SIG-M5 treated with dmso at 0.1 percent for 504 hours (cell line): ENCODE measurements around the gene KIF13A.
"Not testable (repeated sequence)": the region's sequence is repeated elsewhere in the genome, so short reads cannot be mapped to it uniquely, and the experiment has no call there.

Experiments
- DNase-seq: peaks from one replicate; lab custom pipeline; 2025; ENCODE audit not compliant: unreplicated experiment; lab: John Stamatoyannopoulos, UW

The KIF13A gene

DNA sequence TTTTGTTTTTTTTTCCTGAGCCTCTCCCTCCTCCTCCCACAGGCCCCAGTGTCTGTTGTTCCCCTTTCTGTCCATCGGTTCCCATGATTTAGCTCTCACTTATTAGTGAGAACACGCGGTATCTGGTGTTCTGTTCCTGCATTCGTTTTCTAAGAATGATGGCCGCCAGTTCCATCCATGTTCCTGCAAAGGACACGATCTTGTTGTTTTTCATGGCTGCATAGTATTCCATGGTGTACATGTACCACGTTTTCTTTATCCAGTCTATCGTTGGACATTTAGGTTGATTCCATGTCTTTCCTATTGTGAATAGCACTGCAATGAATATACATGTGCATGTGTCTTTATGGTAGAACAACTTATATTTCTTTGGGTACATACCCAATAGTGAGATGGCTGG lies 175.1 kb downstream of the KIF13A start:
- no peak for DNase-seq

DNA sequence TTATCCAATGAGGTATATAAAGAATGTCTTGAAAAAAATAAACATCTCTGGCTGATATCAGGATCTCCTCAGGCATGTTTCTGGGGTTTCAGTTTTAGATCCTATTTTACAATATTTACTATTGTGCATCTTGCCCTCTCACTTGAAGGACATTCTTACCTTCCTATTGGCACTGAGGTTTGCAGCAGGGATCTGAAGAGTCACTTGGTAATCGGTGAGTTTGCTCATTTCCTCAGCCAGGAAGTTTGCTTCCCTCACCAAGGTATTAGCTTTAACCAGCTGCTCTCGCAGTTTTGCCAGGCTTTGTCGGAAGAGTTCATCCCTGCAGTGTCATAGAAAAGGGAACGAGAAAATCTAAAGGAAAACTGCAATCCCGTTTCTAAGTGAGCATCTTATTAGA lies 178.8 kb downstream of the KIF13A start:
- no peak for DNase-seq

DNA sequence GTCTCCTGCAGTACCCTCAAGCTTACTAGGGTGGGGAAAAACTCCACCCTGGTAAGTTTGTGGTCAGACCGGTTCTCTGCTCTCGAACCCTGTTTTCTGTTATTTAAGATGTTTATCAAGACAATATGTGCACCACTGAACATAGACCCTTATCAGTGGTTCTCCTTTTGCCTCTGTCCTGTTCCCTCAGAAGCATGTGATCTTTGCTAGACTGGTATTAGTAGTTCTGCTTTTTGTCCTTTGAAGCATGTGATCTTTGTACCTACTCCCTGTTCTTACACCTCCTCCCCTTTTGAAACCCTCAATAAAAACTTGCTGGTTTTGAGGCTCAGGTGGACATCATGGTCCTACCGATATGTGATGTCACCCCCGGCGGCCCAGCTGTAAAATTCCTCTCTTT lies 180.0 kb downstream of the KIF13A start:
- peak; percentile 6 for DNase-seq

DNA sequence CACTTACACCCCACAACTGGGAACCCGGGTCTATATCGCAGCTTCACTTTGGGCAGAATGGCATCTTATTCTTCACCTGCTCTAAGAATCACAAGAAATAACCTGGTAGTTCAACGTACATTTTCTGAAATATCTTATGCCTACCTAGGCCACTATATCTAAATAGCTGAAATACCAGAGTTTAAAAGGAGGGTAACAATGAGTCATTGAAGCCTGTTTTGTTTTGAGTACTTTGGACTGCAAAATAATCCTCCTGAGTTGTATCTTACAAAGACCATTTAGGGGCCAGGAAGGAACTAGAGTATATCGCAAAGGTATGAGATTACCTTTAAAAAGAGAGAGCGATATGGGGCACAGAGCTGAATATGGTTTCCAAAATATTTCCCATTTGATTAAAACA lies 184.0 kb downstream of the KIF13A start:
- no peak for DNase-seq

DNA sequence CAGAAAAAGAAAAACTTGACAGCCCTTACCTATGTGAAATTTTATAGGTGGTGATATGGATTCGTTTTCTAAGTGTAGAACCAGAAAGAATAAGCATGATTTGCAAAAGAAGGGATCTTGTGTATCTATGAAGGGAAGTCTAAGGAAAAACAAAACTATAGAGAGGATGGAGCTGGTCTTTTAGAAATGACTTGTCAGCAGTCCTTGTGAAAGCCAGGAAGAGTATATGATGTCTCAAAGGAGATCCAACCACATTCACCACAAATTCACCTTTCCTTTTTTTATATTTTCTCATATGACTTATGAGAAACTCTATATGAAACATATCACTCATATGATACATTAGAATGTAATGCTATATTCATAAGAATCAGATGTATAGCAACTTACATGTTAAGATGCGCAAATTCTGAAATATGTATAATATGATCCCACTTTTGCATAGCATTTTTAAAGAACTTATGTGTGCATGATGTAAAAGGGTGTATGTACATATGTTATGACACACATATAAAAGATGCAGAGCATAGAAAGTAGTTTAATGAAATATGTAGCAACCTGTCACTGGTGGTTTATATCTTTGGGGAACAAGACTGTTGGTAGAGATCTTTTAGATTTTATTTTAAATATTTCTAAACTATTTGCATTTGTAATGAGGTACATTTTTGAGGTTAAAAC lies 188.8 kb downstream of the KIF13A start:
- no peak for DNase-seq

DNA sequence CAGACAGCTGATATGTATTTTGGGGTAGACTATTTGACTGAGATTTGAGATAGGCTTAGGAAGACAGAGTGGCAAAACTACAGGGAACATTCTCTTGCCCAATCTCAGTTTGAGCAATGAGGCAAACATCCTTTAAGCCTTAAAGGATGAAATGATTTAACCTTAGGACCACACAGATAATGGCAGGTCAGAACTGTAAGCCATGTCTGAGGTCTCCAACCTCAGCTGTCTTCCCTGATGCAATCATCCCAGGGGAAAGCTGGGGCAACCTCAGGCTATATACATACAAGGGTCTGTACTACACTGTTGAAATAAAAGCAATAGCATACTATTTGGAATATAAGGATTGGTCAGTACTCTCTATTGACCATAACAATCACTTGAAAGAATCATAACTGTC lies 196.9 kb downstream of the KIF13A start:
- DNase-seq, result no peak

DNA sequence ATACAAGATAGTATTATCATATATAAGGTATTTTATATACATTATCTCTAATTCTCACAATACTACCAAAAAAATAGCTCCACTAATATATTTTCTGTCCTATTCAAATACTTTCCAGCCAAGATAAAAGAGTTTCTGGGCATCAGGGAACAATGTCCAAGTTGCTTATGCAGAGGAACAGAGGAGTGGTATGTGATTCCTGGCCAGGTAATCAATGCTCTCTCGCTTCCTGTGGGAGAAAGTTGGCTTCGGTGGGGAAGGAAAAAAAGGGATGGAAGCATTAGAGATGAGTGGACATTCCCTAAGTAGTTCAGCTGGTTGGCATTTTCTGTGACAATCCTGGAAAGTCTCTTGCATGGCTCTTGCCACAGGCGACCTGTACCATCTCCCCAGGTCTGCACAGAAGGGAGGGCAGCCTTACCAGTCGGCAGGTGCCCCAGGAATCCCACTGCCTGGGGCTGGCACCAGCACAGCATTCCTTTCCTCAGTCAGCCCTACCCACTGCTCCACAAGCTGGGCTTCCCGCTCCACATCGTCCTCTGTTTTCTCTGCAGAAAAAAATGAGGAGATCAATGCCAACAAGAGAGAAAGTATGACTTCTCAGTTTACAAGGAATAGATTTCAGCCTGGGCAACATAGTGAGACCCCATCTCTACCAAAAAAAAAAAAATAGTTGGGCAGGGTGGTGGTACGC lies 202.2 kb downstream of the KIF13A start:
- DNase-seq, result no peak

DNA sequence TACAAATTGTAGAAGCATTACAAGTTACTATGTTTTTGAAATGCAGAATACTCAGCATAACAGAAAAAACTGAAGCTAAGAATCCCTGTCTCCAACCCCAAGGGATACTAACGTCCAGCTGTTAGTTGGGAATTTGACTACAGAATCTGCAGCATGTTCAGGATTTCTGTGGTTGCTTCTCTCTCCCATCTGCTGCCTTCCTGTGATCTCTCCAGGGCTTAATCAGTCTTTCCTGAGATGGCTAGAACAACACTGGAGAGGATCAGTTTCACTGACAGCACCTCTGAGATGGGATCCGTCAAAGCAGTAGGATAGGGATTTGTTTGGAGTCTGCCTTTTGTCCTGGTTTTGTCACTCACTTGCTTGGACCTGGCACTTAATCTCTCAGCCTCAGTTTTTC lies 207.4 kb downstream of the KIF13A start:
- no peak for DNase-seq

DNA sequence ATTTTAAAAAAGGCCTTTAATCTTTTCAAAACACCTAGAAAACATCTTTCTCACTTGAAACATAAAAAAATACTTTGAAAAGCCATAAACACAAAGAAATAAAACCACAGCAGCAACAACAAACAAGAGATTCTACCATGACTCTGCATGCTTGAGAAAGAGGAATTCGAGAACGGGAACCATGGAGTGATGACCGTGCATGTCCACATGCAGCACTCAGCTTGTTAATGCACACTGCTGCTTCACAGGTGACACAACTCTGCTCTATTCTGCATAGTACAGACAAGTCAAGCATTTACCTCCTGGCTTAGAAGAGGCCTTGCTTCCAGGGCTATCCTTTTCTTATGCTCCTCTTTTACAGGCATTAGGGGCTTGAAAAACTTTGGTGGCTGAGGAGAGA lies 215.8 kb downstream of the KIF13A start:
- no peak for DNase-seq

DNA sequence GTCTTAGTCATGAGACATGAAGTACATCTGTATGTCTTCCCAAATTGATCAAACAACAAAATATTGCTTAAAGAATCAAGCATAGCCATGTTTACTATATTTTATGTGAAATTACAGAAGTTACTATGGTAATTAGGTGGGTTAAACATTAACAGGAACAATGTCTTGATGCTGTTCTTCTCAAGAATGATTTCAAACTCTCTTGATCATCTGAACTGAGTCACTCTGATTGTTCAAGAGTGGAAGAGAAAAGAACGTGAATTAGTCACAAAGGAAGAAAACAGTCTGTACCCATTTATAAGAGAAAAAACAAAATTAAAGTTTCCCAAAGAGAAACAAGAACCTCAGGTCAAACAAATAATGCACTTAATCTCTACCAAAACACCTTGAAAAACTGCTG lies 218.6 kb downstream of the KIF13A start:
- DNase-seq, result no peak

DNA sequence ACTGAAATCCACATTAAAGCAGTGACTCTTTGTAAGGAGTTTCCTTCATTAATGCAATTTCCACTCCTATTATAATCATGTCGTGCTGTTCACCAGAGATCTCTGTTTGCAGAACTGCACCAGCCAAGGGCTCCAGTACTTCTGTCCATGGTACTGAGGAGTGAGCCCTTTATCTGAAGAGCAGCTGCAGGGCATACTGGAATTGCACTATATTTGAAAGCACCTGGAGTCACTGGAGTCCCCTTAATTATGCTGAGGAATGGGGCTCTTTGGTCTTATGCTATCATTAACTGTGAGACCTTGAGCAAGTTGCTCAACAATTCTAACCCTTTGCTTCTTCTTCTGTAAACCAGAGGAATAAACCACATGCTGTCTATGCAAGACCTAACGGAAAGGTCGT lies 219.0 kb downstream of the KIF13A start:
- DNase-seq, result no peak

DNA sequence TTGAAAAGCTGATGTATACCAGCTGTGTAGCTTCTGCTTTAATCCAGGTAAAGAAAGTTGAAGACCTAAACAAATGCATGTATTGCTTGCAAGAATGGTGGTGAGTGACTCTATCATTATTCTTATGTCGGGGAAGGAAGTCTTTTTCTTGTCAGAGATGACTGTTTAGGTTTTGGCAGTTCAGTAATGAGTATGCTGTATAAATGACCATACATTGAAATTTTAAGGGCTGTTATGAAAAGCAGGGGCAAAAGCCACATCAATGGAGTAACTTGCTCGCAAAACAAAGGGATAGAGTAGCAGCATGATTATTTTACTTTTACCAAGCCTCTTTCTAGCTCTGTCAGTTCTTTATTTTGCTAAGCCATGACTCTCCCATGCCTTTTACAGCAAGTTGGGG lies 224.8 kb downstream of the KIF13A start:
- DNase-seq, result no peak

DNA sequence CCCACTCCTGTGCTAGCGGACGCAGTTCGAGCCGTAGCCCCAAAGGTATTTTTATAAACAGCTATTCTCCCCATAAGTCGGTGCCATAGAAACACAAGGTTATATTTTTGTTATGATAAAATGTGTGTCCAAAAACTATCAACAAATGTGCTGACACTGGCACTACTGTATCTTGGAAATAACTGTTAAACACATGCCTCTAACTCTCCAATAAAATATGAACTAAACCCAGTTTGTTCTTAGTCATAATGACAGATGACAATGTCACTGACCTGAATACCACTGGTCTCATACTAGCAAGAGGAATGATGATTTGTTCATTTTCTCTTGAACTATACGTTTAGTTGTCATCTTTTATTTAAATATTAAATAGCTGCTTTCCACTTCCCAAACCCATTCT lies 229.3 kb downstream of the KIF13A start:
- DNase-seq, result no peak

DNA sequence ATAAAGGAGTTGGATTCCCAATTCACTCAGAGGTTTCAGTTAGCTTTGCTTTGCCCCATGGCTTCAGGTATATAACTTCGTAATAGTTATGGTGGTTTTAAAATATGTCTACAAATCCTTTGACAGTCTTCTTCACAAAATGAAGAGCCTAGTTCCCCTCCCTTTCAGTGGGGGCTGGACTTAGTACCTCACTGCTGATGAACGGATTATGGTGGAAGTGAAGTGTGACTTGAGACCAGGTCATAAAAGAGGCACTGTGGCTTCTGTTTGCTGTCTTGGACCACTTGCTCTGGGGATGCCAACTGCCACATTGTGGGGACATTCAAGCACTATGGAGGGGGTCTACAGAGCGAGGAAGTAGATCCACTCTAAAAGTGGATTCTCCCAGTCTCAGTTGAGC lies 233.2 kb downstream of the KIF13A start:
- no peak for DNase-seq

DNA sequence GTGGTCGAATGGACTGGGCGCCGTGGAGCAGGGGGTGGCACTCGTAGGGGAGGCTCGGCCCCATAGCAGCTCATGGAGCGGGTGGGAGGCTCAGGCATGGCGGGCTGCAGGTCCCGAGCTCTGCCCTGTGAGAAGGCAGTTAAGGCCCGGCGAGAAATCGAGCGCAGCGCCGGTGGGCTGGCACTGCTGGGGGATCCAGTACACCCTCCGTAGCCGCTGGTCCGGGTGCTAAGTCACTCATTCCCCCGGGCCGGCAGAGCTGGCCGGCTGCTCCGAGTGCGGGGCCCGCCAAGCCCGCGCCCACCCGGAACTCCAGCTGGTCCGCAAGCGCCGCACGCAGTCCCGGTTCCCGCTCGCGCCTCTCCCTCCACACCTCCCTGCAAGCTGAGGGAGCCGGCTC lies 242.1 kb downstream of the KIF13A start:
- not testable (repeated sequence) for DNase-seq

DNA sequence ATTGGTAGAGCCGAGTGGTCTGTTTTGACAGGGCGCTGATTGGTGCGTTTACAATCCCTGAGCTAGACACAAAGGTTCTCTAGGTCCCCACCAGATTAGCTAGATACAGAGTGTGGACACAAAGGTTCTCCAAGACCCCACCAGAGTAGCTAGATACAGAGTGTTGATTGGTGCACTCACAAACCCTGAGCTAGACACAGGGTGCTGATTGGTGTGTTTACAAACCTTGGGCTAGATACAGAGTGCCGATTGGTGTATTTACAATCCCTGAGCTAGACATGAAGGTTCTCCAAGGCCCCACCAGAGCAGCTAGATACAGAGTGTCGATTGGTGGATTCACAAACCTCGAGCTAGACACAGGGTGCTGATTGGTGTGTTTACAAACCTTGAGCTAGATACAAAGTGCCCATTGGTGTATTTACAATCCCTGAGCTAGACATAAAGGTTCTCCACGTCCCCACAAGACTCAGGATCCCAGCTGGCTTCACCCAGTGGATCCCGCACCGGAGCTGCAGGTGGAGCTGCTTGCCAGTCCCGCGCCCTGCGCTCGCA lies 242.6 kb downstream of the KIF13A start:
- not testable (repeated sequence) for DNase-seq

DNA sequence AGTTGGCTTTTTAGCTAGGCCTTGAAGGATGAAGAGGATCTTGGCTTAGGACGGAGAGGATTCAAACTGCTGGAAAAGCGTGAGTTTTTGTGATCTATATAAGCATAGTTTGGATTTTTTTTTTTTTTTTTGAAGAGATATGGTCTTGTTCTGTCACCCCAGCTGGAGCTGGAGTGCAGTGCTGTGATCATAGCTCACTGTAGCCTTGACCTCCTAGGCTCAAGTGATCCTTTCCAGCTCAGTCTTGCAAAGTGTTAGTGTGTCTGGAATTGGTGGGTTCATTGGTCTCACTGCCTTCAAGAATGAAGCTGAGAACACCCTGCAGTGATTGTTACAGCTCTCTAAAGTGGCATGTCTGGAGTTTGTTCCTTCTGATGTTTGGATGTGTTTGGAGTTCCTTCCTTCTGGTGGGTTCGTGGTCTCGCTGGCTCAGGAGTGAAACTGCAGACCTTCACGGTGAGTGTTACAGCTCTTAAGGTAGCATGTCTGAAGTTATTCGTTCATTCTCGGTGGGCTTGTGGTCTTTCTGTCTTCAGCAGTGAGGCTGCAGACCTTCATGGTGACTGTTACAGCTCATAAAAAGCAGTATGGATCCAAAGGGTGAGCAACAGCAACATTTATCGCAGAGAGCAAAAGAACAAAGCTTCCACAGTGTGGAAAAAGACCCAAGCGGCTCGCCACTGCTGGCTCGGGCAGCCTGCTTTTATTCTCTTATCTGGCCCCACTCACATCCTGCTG lies 243.2 kb downstream of the KIF13A start:
- DNase-seq, result no peak

DNA sequence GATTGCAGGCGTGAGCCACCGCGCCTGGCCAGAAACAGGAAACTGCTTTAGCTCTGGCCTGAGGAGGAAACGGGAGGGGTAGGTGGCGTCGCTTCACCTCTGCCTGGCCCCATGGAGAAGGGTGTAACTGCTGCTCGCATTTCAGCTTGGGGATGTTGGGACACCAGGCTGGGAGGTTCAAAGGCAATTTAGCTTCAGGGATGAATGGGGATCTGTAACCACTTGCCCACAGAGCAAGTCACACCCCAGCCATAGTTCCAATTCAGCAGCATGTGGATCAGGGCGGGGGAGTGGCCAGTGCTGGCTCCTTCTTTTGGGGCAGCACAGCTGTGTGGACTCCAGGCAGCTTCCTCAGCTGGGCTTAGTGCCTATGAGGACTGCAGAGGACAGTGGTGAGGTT lies 245.9 kb downstream of the KIF13A start:
- DNase-seq, result no peak

DNA sequence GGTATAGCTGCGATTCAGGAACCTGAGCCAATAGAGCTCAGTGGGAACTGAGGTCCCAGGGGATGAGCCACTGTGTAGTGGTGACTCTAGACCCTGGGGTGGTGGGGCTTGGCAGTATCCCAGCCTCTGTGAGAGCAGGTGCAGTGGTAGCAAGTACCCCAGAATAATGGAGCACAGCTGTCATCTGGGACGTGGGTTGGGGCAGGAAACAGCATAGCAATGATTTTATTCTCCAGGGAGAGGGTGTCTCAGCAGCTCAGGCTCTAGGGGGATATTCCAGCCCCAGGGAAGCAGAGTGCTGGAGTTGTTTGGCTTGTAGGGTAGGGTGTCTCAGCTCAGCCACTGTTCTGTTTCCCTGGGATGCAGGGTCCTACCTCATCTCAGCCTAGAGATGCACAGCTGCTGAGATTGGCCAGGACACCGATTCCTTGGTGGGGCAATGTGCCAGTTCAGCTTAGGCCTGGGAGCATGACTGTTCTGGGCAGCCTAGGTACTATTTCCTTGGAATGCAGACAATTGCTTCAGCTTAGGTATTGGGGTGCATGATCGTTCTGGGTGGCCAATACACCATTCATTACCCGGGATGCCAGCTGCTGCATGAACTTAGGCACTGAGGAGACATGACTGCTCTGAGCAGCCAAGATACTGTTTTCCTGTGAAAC lies 246.7 kb downstream of the KIF13A start:
- no peak for DNase-seq

DNA sequence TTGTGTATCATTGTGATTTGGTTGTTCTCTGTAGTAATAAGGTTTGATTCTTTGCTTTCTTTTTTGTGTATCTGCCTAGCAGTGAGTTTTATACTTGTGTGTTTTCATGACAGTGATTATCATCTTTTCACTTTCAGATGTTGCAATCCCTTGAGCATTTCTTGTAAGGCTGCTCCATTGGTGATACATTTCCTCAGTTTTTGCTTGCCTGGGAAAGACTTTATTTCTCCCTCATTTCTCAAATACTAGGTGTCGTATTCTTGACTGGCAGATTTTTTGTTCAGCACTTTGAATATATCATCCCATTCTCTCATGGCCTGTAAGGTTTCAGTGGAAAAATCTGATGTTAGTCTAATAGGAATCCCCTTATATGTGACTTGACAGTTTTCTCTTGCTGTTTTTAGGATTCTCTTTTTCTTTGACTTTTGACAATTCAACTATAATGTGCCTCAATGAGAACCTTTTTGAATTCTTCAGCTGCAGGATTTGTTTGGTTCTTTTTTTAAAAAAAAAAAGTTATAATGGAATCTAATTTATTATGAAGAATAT lies 249.7 kb downstream of the KIF13A start:
- DNase-seq, result no peak

DNA sequence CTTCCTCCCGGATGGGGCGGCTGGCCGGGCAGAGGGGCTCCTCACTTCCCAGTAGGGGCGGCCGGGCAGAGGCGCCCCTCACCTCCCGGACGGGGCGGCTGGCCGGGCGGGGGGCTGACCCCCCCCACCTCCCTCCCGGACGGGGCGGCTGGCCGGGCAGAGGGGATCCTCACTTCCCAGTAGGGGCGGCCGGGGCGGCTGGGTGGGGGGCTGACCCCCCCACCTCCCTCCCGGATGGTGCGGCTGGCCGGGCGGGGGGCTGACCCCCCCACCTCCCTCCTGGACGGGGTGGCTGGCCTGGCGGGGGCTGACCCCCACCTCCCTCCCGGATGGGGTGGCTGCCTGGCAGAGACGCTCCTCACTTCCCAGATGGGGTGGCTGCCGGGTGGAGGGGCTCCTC lies 252.1 kb downstream of the KIF13A start:
- not testable (repeated sequence) for DNase-seq
